ENCODE data around the gene KLHL6.

KLHL6 gene

GRCh38 chr3:183498634-183499033, 56.9 kb downstream of the KLHL6 start:
- no peak for DNase-seq
- no peak for TF ChIP-seq POLR2A (IDR thresholded peaks at IDR 0.05; ENCODE audit: low read length)
- TF ChIP-seq GATA1 (IDR thresholded peaks at IDR 0.05; ENCODE audit: low read depth, low read length), result no peak

- TF ChIP-seq POLR2A (IDR thresholded peaks at IDR 0.05; ENCODE audit: low read length) (no peak), GATA1 (IDR thresholded peaks at IDR 0.05; ENCODE audit: low read depth, low read length) (no peak)
- DNase-seq, result no peak
Observed at GRCh38 chr3:183497313-183497712, 58.2 kb downstream of the KLHL6 start.

- TF ChIP-seq GATA1 (IDR thresholded peaks at IDR 0.05; ENCODE audit: low read depth, low read length), result no peak
- TF ChIP-seq POLR2A (IDR thresholded peaks at IDR 0.05; ENCODE audit: low read length), result no peak
- no peak for DNase-seq
Observed at GRCh38 chr3:183496311-183496710, 59.2 kb downstream of the KLHL6 start.

GRCh38 chr3:183494341-183494740, 61.2 kb downstream of the KLHL6 start:
- DNase-seq, result no peak
- TF ChIP-seq GATA1 (IDR thresholded peaks at IDR 0.05; ENCODE audit: low read depth, low read length) (no peak), POLR2A (IDR thresholded peaks at IDR 0.05; ENCODE audit: low read length) (no peak)

GRCh38 chr3:183493296-183494045, 62.0 kb downstream of the KLHL6 start:
- TF ChIP-seq POLR2A (IDR thresholded peaks at IDR 0.05; ENCODE audit: low read length) (no peak), GATA1 (IDR thresholded peaks at IDR 0.05; ENCODE audit: low read depth, low read length) (no peak)
- no peak for DNase-seq

- DNase-seq, result no peak
- TF ChIP-seq POLR2A (IDR thresholded peaks at IDR 0.05; ENCODE audit: low read length) (no peak), GATA1 (IDR thresholded peaks at IDR 0.05; ENCODE audit: low read depth, low read length) (no peak)
Observed at GRCh38 chr3:183492849-183493179, 62.7 kb downstream of the KLHL6 start.

- DNase-seq, result no peak
- TF ChIP-seq GATA1 (IDR thresholded peaks at IDR 0.05; ENCODE audit: low read depth, low read length) (no peak), POLR2A (IDR thresholded peaks at IDR 0.05; ENCODE audit: low read length) (no peak)
Observed at GRCh38 chr3:183491923-183492848, 63.3 kb downstream of the KLHL6 start.

GRCh38 chr3:183491109-183491922, 64.2 kb downstream of the KLHL6 start:
- no peak for DNase-seq
- no peak for TF ChIP-seq POLR2A (IDR thresholded peaks at IDR 0.05; ENCODE audit: low read length)
- TF ChIP-seq GATA1 (IDR thresholded peaks at IDR 0.05; ENCODE audit: low read depth, low read length), result no peak

GRCh38 chr3:183490653-183491052, 64.9 kb downstream of the KLHL6 start:
- DNase-seq, result no peak

GRCh38 chr3:183490211-183490601, 65.3 kb downstream of the KLHL6 start:
- TF ChIP-seq GATA1 (IDR thresholded peaks at IDR 0.05; ENCODE audit: low read depth, low read length) (no peak), POLR2A (IDR thresholded peaks at IDR 0.05; ENCODE audit: low read length) (no peak)

More at GRCh38 chr3:183490653-183491052, 64.9 kb downstream of the KLHL6 start:
- TF ChIP-seq POLR2A (IDR thresholded peaks at IDR 0.05; ENCODE audit: low read length) (no peak), GATA1 (IDR thresholded peaks at IDR 0.05; ENCODE audit: low read depth, low read length) (no peak)

GRCh38 chr3:183489455-183490210, 65.9 kb downstream of the KLHL6 start:
- no peak for DNase-seq
- TF ChIP-seq POLR2A (IDR thresholded peaks at IDR 0.05; ENCODE audit: low read length) (no peak), GATA1 (IDR thresholded peaks at IDR 0.05; ENCODE audit: low read depth, low read length) (no peak)

More at GRCh38 chr3:183490211-183490601, 65.3 kb downstream of the KLHL6 start:
- no peak for DNase-seq

- TF ChIP-seq POLR2A (IDR thresholded peaks at IDR 0.05; ENCODE audit: low read length) (no peak), GATA1 (IDR thresholded peaks at IDR 0.05; ENCODE audit: low read depth, low read length) (no peak)
- DNase-seq, result no peak
Observed at GRCh38 chr3:183488343-183488742, 67.2 kb downstream of the KLHL6 start.

- TF ChIP-seq GATA1 (IDR thresholded peaks at IDR 0.05; ENCODE audit: low read depth, low read length) (no peak), POLR2A (IDR thresholded peaks at IDR 0.05; ENCODE audit: low read length) (no peak)
- DNase-seq, result no peak
Observed at GRCh38 chr3:183487896-183488295, 67.6 kb downstream of the KLHL6 start.

Data from erythroblast (primary cell).